D721Med (cell line): ENCODE measurements around the gene SUMO2.
"Not testable (repeated sequence)": the region's sequence is repeated elsewhere in the genome, so short reads cannot be mapped to it uniquely, and the experiment has no call there.

Source experiments
- DNase-seq: peaks from one replicate; pipeline ENCODE4 v3.0.0; 2011; ENCODE audit warnings: low spot score; ENCODE audit not compliant: insufficient read length
- FAIRE-seq: peaks from 2 replicates; lab custom pipeline; 2011; peaks lifted over from hg19 to GRCh38; lab: Jason Lieb, UNC
- TF ChIP-seq, protein P1 (sequence below): IDR thresholded peaks from 2 replicates; pipeline ENCODE4 v1.5.1; 2012; ENCODE audit warnings: mild to moderate bottlenecking, control low read depth; ENCODE audit not compliant: insufficient read depth; ENCODE audit errors: missing control alignments

Gene SUMO2

DNA sequence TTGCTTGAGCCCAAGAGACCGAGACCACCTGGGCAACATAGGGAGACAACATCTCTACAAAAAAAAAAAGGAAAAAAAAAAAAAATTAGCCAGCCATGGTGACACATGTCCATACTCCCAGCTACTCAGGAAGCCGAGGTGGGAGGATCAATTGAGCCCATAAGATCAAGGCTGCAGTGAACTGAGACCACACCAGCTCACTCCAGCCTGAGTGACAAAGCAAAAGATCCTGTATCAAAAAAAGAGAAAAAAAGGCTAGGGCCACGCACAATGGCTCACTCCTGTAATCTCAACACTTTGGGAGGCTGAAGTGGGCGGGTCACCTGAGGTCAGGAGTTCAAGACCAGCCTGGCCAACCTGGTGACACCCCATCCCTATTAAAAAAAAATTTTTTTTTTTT lies 13.8 kb downstream of the SUMO2 start:
- no peak for FAIRE-seq

DNA sequence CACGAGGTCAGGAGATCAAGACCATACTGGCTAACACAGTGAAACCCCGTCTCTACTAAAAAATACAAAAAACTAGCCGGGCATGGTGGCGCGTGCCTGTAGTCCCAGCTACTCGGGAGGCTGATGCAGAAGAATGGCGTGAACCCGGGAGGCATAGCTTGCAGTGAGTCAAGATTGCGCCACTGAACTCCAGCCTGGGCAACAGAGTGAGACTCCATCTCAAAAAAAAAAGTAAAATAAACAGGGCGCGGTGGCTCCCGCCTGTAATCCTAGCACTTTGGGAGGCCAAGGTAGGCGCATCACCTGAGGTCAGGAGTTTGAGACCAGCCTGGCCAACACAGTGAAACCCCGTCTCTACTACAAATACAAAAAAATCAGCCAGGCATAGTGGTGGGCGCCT lies 18.2 kb downstream of the SUMO2 start:
- not testable (repeated sequence) for DNase-seq, FAIRE-seq

More for the DNA sequence above, 13.8 kb downstream of the SUMO2 start:
- TF ChIP-seq, protein P1, sequence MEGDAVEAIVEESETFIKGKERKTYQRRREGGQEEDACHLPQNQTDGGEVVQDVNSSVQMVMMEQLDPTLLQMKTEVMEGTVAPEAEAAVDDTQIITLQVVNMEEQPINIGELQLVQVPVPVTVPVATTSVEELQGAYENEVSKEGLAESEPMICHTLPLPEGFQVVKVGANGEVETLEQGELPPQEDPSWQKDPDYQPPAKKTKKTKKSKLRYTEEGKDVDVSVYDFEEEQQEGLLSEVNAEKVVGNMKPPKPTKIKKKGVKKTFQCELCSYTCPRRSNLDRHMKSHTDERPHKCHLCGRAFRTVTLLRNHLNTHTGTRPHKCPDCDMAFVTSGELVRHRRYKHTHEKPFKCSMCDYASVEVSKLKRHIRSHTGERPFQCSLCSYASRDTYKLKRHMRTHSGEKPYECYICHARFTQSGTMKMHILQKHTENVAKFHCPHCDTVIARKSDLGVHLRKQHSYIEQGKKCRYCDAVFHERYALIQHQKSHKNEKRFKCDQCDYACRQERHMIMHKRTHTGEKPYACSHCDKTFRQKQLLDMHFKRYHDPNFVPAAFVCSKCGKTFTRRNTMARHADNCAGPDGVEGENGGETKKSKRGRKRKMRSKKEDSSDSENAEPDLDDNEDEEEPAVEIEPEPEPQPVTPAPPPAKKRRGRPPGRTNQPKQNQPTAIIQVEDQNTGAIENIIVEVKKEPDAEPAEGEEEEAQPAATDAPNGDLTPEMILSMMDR = no peak
- DNase-seq = no peak

GRCh38 chr17:75163074-75163473 lies 19.7 kb downstream of the SUMO2 start:
- TF ChIP-seq, protein P1 = no peak
- DNase-seq = no peak
- FAIRE-seq = no peak

DNA sequence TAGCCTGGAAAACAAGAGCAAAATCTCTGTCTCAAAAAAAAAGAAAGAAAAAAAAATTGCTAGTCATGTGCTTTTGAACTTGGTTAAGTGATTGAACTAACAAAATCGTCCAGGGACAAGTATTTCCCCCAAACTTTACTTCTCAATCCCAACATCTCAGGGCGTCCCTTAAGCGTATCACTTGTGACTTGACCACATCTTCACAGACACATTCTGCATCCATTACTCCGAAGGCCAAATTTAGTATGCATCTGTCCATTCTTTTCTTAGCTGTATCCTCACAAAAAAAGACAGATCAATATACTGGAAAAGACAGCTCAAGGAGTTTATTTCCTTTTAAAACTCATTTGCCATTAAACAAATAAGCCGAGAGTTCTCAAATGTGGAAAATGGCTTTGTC lies 22.5 kb downstream of the SUMO2 start:
- FAIRE-seq = no peak

DNA sequence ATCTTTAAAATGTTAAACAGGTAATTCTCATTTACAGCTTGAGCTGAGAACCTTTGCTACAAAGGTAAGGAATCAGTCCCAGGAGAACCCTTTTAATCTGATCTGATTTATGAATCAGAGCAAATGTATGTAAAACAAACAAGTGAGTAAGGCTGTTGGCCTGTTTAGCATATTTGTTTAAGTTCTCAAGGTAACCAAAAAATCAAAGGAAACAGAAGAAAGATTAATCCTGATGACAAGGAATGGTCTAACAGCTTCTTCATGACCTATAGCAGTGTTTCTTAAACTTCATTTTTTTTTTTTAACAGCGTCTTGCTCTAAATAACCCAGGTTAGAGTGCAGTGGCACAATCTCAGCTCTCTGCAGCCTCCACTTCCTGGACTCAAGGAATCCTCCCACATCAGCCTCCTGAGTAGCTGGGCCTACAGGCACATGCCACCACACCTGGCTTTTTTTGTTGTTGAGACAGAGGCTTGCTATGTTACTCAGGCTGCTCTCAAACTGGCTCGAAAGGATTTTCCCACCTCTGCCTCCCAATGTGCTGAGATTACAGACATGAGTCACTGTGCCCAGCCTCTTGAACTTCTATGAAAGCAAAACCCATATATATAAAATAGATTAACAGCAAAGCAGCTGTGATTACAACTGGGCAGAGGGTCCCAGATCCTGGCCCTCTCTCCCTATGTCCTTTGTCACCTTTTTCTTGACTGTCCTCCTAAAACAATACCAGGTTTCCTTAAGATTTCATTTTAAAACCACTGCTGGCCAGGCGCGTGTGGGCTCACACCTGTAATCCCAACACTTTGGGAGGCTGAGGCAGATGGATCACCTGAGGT lies 23.3 kb downstream of the SUMO2 start:
- DNase-seq = no peak
- TF ChIP-seq, protein P1 = no peak
- no peak for FAIRE-seq

More for the DNA sequence above, 22.5 kb downstream of the SUMO2 start:
- DNase-seq = no peak
- TF ChIP-seq, protein P1 = no peak

DNA sequence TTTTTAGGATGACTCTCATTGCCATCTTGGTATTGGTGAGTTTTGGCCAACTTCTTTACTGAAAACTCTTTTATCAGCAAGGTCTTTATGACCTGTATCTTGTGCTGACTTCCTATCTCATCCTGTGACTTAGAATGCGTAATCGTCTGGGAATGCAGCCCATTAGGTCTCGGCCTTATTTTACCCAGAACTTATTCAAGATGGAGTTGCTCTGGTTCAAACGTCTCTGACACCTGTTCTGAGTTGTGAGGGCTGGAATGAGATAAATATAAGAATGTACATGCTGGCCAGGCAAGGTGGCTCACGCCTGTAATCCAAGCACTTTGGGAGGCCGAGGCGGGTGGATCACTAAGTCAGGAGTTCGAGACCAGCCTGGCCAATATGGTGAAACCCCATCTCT lies 24.3 kb downstream of the SUMO2 start:
- not testable (repeated sequence) for FAIRE-seq, DNase-seq

GRCh38 chr17:75155191-75155601 lies 27.6 kb downstream of the SUMO2 start:
- no peak for FAIRE-seq
- TF ChIP-seq, protein P1 = no peak
- no peak for DNase-seq
